ENCODE measurements around the gene IFT88. TPM values are rescaled to one million over a fixed set of nuclear protein-coding genes. Genes with fewer than 3 reads are reported as not detected.
"Not testable (repeated sequence)": the region's sequence is repeated elsewhere in the genome, so short reads cannot be mapped to it uniquely, and the experiment has no call there.

IFT88 gene
- polyA plus RNA-seq, 1 donor from 2014 or later = 32.7 TPM

DNA sequence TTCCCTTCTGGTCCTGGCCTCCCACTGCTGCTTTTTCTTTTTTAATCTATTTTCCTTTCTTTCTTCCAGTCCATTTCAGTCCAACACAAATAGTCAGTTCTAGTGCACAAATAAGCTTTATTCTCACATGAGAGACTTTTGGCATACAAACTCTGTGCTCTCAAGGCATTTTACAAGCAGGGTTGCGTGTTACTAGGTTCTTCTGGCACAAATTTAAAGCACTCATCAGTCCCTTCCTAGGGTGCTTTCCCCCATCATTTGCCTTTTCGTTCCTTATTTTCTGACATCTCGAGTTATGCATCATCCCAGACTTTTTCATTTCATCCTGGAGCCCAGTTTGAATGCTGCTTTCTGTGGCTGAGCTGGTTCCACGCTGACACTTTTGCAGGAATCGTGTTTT, 106.8 kb downstream of the IFT88 start:
- Histone ChIP-seq H3K4me3 (ENCODE audit: low read length) (no peak overlapping the region), H3K4me2 (ENCODE audit: low read length) (no peak overlapping the region), H3K79me2 (replicated peaks; ENCODE audit: insufficient read depth, low read length) (no peaks in the 10 kb centered on the region), H3K9ac (ENCODE audit: low read length) (no peak overlapping the region), H3K9me2 (ENCODE audit: insufficient read depth, low read length) (no peaks in the 10 kb centered on the region), H4K20me1 (ENCODE audit: insufficient read depth) (no peaks in the 10 kb centered on the region), H2AFZ (ENCODE audit: low read depth, low read length) (no peak overlapping the region), H3K27me3 (ENCODE audit: insufficient read depth, low read depth, low read length) (no peaks in the 10 kb centered on the region), H3K27ac (ENCODE audit: low read length) (no peak overlapping the region), H3F3A (ENCODE audit: insufficient read depth, low read length, poor library complexity, severe bottlenecking) (no peaks in the 10 kb centered on the region), H3K9me3 (ENCODE audit: low read length) (no peaks in the 10 kb centered on the region), H3K36me3 (ENCODE audit: insufficient read depth, low read length) (no peaks in the 10 kb centered on the region)
- TF ChIP-seq MXI1 (conservative IDR thresholded peaks at IDR 0.05; ENCODE audit: poor library complexity, severe bottlenecking) (no peak), REST (IDR thresholded peaks at IDR 0.05; ENCODE audit: borderline replicate concordance) (no peak), EP300 (conservative IDR thresholded peaks at IDR 0.05; ENCODE audit: poor library complexity, severe bottlenecking) (no peak), POLR2AphosphoS5 (IDR thresholded peaks at IDR 0.05) (no peak), TAF1 (IDR thresholded peaks at IDR 0.05; ENCODE audit: low read depth) (no peak), CTCF (IDR thresholded peaks at IDR 0.05; ENCODE audit: poor library complexity, severe bottlenecking) (no peak), EZH2 (IDR thresholded peaks at IDR 0.05; ENCODE audit: borderline replicate concordance, insufficient read depth, low read length, poor library complexity, severe bottlenecking) (no peak), SMC3 (conservative IDR thresholded peaks at IDR 0.05; ENCODE audit: poor library complexity) (no peak), RAD21 (conservative IDR thresholded peaks at IDR 0.05) (no peak)

GRCh38 chr13:20676213-20676612, 109.3 kb downstream of the IFT88 start:
- no peak overlapping the region for H3K4me2 ChIP-seq (ENCODE audit: low read length)
- no peaks in the 10 kb centered on the region for H3K36me3 ChIP-seq (ENCODE audit: insufficient read depth, low read length)
- no peaks in the 10 kb centered on the region for H3K27me3 ChIP-seq (ENCODE audit: insufficient read depth, low read depth, low read length)
- no peaks in the 10 kb centered on the region for H3F3A ChIP-seq (ENCODE audit: insufficient read depth, low read length, poor library complexity, severe bottlenecking)
- H3K9me2 ChIP-seq (ENCODE audit: insufficient read depth, low read length) = no peaks in the 10 kb centered on the region
- no peak for TF ChIP-seq REST (IDR thresholded peaks at IDR 0.05; ENCODE audit: borderline replicate concordance)
- TF ChIP-seq TAF1 (IDR thresholded peaks at IDR 0.05; ENCODE audit: low read depth) = no peak
- TF ChIP-seq EZH2 (IDR thresholded peaks at IDR 0.05; ENCODE audit: borderline replicate concordance, insufficient read depth, low read length, poor library complexity, severe bottlenecking) = no peak
- no peak for TF ChIP-seq POLR2AphosphoS5 (IDR thresholded peaks at IDR 0.05)
- TF ChIP-seq EP300 (conservative IDR thresholded peaks at IDR 0.05; ENCODE audit: poor library complexity, severe bottlenecking) = no peak
- TF ChIP-seq MXI1 (conservative IDR thresholded peaks at IDR 0.05; ENCODE audit: poor library complexity, severe bottlenecking) = no peak
- no peak for TF ChIP-seq SMC3 (conservative IDR thresholded peaks at IDR 0.05; ENCODE audit: poor library complexity)
- TF ChIP-seq RAD21 (conservative IDR thresholded peaks at IDR 0.05) = no peak
- no peak for TF ChIP-seq CTCF (IDR thresholded peaks at IDR 0.05; ENCODE audit: poor library complexity, severe bottlenecking)
- H3K27ac ChIP-seq (ENCODE audit: low read length) = no peak overlapping the region
- no peak overlapping the region for H3K4me3 ChIP-seq (ENCODE audit: low read length)
- no peaks in the 10 kb centered on the region for H3K79me2 ChIP-seq (replicated peaks; ENCODE audit: insufficient read depth, low read length)
- H3K9ac ChIP-seq (ENCODE audit: low read length) = no peak overlapping the region
- H2AFZ ChIP-seq (ENCODE audit: low read depth, low read length) = no peak overlapping the region
- H4K20me1 ChIP-seq (ENCODE audit: insufficient read depth) = no peaks in the 10 kb centered on the region
- H3K9me3 ChIP-seq (ENCODE audit: low read length) = no peaks in the 10 kb centered on the region

DNA sequence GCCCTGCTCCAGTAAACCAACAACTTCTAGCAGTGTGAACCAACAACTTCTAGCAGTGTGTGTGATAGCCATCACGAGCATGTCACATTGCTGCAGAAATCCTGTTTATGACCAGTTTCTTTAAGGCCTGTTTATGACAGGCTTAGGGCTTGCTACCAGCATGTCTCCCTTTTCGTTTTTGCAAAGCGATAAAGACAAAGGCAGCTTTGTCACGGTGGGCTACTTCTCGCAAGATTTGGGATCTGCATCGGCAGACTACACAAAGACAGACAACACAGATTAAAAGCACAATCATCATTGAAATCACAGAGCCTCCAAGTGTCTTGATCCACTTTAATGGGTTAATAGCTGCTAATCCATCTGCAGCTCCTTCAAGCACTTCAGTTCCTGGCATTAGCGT, 111.6 kb downstream of the IFT88 start:
- not testable (repeated sequence) for H3K9me2 ChIP-seq (ENCODE audit: insufficient read depth, low read length); H3K4me2 ChIP-seq (ENCODE audit: low read length); H3K27ac ChIP-seq (ENCODE audit: low read length); H3F3A ChIP-seq (ENCODE audit: insufficient read depth, low read length, poor library complexity, severe bottlenecking); H2AFZ ChIP-seq (ENCODE audit: low read depth, low read length); H3K27me3 ChIP-seq (ENCODE audit: insufficient read depth, low read depth, low read length); H3K4me3 ChIP-seq (ENCODE audit: low read length); H3K36me3 ChIP-seq (ENCODE audit: insufficient read depth, low read length); H3K9me3 ChIP-seq (ENCODE audit: low read length); H4K20me1 ChIP-seq (ENCODE audit: insufficient read depth); H3K79me2 ChIP-seq (replicated peaks; ENCODE audit: insufficient read depth, low read length)
- peak overlapping the region; percentile 26 for H3K9ac ChIP-seq (ENCODE audit: low read length)
